Endothelial cell of umbilical vein (primary cell): ENCODE measurements around the gene UBE2E1. TPM values are rescaled to one million over a fixed set of nuclear protein-coding genes. Genes with fewer than 3 reads are reported as not detected.
"Not testable (repeated sequence)": the region's sequence is repeated elsewhere in the genome, so short reads cannot be mapped to it uniquely, and the experiment has no call there.

Source experiments
- BruUV-seq: library from RNA; stranded (reverse); fragments of 400-500 nt; replicated peaks from 2 replicates; lab custom pipeline; 2021; lab: Mats Ljungman, UMichigan
- CTCF ChIA-PET: fragments of 300-600, 350-600 bp; sonication (Branson Sonifier 250); formaldehyde crosslinking; loops from one replicate; lab custom pipeline; 2021; ENCODE audit warnings: antibody characterized with exemption, inconsistent platforms; lab: Charles Lee
- POLR2A ChIA-PET: fragments of 300-600, 350-600 bp; sonication (Branson Sonifier 250); formaldehyde crosslinking; loops from one replicate; lab custom pipeline; 2021; ENCODE audit warnings: antibody characterized with exemption, inconsistent platforms; lab: Charles Lee
- DNase-seq: peaks from one replicate; pipeline ENCODE4 v3.0.0-alpha.2; 2011; ENCODE audit warnings: low read depth, low spot score
- FAIRE-seq: peaks from 2 replicates; lab custom pipeline; 2011; peaks lifted over from hg19 to GRCh38; lab: Jason Lieb, UNC
- H2AFZ ChIP-seq: 2 replicates; pipeline ENCODE4 v1.6.0; 2012; ENCODE audit warnings: low read depth, low read length, control low read depth, inconsistent platforms
- H3K27ac ChIP-seq: 2 replicates; pipeline ENCODE4 v1.5.1; 2011; ENCODE audit warnings: low read depth, mild to moderate bottlenecking, control low read depth, low read length, moderate library complexity; ENCODE audit not compliant: insufficient read depth
- H3K27me3 ChIP-seq, 2 experiments: 2 replicates each; pipeline versions ENCODE4 v1.6.0 to v1.6.1; 2011; ENCODE audit warnings: low read length in 2 of 2, mixed read lengths in 1 of 2; ENCODE audit not compliant: control insufficient read depth in 2 of 2, insufficient read depth in 2 of 2
- H3K36me3 ChIP-seq, 2 experiments: 2 replicates in 1 of 2; 3 replicates in 1 of 2; pipeline ENCODE4 v1.5.1; 2011; ENCODE audit warnings: low read length in 2 of 2, mild to moderate bottlenecking in 1 of 2, moderate library complexity in 1 of 2; ENCODE audit not compliant: control insufficient read depth in 2 of 2, insufficient read depth in 2 of 2; ENCODE audit errors: extremely low read depth in 1 of 2
- H3K4me1 ChIP-seq: 3 replicates; pipeline ENCODE4 v1.5.1; 2011; ENCODE audit warnings: mild to moderate bottlenecking, low read length; ENCODE audit not compliant: control insufficient read depth, insufficient read depth; ENCODE audit errors: extremely low read depth
- H3K4me2 ChIP-seq: 2 replicates; pipeline ENCODE4 v1.6.1; 2011; ENCODE audit warnings: low read length, control low read depth, mixed read lengths; ENCODE audit not compliant: insufficient read depth
- H3K4me3 ChIP-seq, 3 experiments: fragments of 200-600 bp in 1 of 3; sonication (generic), shearing (Covaris generic) in 1 of 3; replicated peaks in 1 of 3; 2 replicates each; pipeline ENCODE4 v1.5.1; 2011 to 2016; ENCODE audit warnings: control low read depth in 3 of 3, low read length in 3 of 3, mild to moderate bottlenecking in 2 of 3, inconsistent platforms in 1 of 3, low read depth in 1 of 3, moderate library complexity in 1 of 3; ENCODE audit not compliant: insufficient read depth in 1 of 3
- H3K79me2 ChIP-seq: 2 replicates; pipeline ENCODE4 v1.6.0; 2012; ENCODE audit warnings: low read length, inconsistent platforms; ENCODE audit not compliant: control insufficient read depth, insufficient read depth
- H3K9ac ChIP-seq: replicated peaks from 2 replicates; pipeline ENCODE3; 2011; ENCODE audit warnings: low read length, control low read depth; ENCODE audit not compliant: insufficient read depth; ENCODE audit errors: extremely low read depth
- H3K9me1 ChIP-seq: replicated peaks from 3 replicates; pipeline ENCODE4 v1.6.0; 2011; ENCODE audit warnings: mild to moderate bottlenecking, low read length; ENCODE audit not compliant: control insufficient read depth, insufficient read depth; ENCODE audit errors: extremely low read depth
- H3K9me3 ChIP-seq: replicated peaks from 2 replicates; pipeline ENCODE4 v1.5.1; 2012; ENCODE audit warnings: low read length, inconsistent platforms; ENCODE audit not compliant: control insufficient read depth, insufficient read depth
- H4K20me1 ChIP-seq: replicated peaks from 2 replicates; pipeline ENCODE3; 2011; ENCODE audit warnings: mild to moderate bottlenecking, low read length; ENCODE audit not compliant: control insufficient read depth, insufficient read depth; ENCODE audit errors: extremely low read depth
- CTCF ChIP-seq, 2 donors: IDR thresholded peaks; 1 replicate in 1 of 2; 2 replicates in 1 of 2; pipeline ENCODE4 v1.5.1; 2011; ENCODE audit warnings: low read length in 2 of 2, mild to moderate bottlenecking in 2 of 2, moderate library complexity in 2 of 2, control low read depth in 1 of 2, inconsistent platforms in 1 of 2, low read depth in 1 of 2; ENCODE audit not compliant: insufficient read depth in 1 of 2; ENCODE audit errors: extremely low read depth in 1 of 2
- EZH2 ChIP-seq: IDR thresholded peaks from 2 replicates; pipeline ENCODE4 v1.6.1; 2012; ENCODE audit warnings: borderline replicate concordance, low read depth, mild to moderate bottlenecking, moderate library complexity, low read length, inconsistent platforms; ENCODE audit not compliant: severe bottlenecking
- FOS ChIP-seq: IDR thresholded peaks from 2 replicates; pipeline ENCODE4 v1.6.1; 2011; ENCODE audit warnings: mild to moderate bottlenecking, low read length, moderate library complexity, borderline replicate concordance; ENCODE audit not compliant: insufficient read depth
- GATA2 ChIP-seq: IDR thresholded peaks from 2 replicates; pipeline ENCODE4 v1.7.0; 2011; ENCODE audit warnings: low read depth, mild to moderate bottlenecking, moderate library complexity, mixed read lengths, low read length; ENCODE audit not compliant: insufficient read length, insufficient read depth
- JUN ChIP-seq: IDR thresholded peaks from 2 replicates; pipeline ENCODE4 v1.6.1; 2011; ENCODE audit warnings: borderline replicate concordance, low read depth; ENCODE audit not compliant: insufficient read length, insufficient read depth
- MAX ChIP-seq: IDR thresholded peaks from 2 replicates; pipeline ENCODE4 v1.6.1; 2011; ENCODE audit not compliant: insufficient read depth, insufficient read length
- MYC ChIP-seq: IDR thresholded peaks from one replicate; pipeline ENCODE4 v1.6.1; 2011; ENCODE audit warnings: mild to moderate bottlenecking, low read depth, low read length
- POLR2A ChIP-seq: IDR thresholded peaks from 2 replicates; pipeline ENCODE4 v1.6.1; 2012; ENCODE audit warnings: low read depth, mild to moderate bottlenecking, control low read depth, low read length
- POLR2AphosphoS5 ChIP-seq: IDR thresholded peaks from 2 replicates; pipeline ENCODE4 v1.6.1; 2012; ENCODE audit warnings: low read depth, mild to moderate bottlenecking, control low read depth, low read length, moderate library complexity; ENCODE audit not compliant: insufficient read depth
- dilution Hi-C: fragments of 300-500 bp; cut with MboI; formaldehyde crosslinking; loops from one replicate; pipeline ENCODE4 v1.15.0; 2019; ENCODE audit warnings: low sequenced_read_pairs; ENCODE audit not compliant: extremely low pct_ligation_motif_present
- intact Hi-C: fragments of 100-400 bp; cut with micrococcal nuclease; formaldehyde crosslinking; loops from one replicate; pipeline ENCODE4 v1.10.0; 2022
- polyA plus RNA-seq, 4 experiments: library from polyadenylated mRNA; depleted of rRNA in 3 of 4; stranded (reverse) in 3 of 4; unstranded in 1 of 4; fragments of >200 nt; gene quantifications; 2 replicates each; pipeline versions ENCODE4 v1.2.1 to v1.2.3, GENCODE V29; 2011 to 2012; ENCODE audit warnings: missing spikeins in 1 of 4
- total RNA-seq: library from RNA; stranded (reverse); gene quantifications from 2 replicates; pipeline ENCODE4 v1.2.3, GENCODE V29; 2021

UBE2E1 gene
- total and polyA plus RNA-seq, 2 donors (not counting 3 experiments of a cell fraction or from before 2014, with no cell fraction given), result 72.7 to 114 TPM

- intact Hi-C loops, result no loop called here
- H3K27ac ChIP-seq, result no peak overlapping the region
- ChIA-PET CTCF (no interaction called here), POLR2A (no interaction called here)
- H3K27me3 ChIP-seq, result no peaks in the 10 kb centered on the region
- no peaks in the 10 kb centered on the region for H4K20me1 ChIP-seq
- no peak for TF ChIP-seq MYC
- TF ChIP-seq EZH2, result no peak
- TF ChIP-seq FOS, result no peak
- no peak overlapping the region for H2AFZ ChIP-seq
- no peaks in the 10 kb centered on the region for H3K9me1 ChIP-seq
- H3K4me2 ChIP-seq, result no peak overlapping the region
- H3K9me3 ChIP-seq, result no peaks in the 10 kb centered on the region
- no TSS peak for BruUV-seq
- H3K36me3 ChIP-seq, result peaks cover 0 to under 1% of the 10 kb centered on the region in 2 experiments
- FAIRE-seq (no peak), DNase-seq (no peak)
- H3K4me3 ChIP-seq, result no peak overlapping the region
- H3K4me1 ChIP-seq, result no peaks in the 10 kb centered on the region
- no peak overlapping the region for H3K9ac ChIP-seq
- dilution Hi-C loops, result no loop called here
- H3K79me2 ChIP-seq, result no peaks in the 10 kb centered on the region
Observed at GRCh38 chr3:23909341-23909740, 103.6 kb downstream of the UBE2E1 start.

GRCh38 chr3:23911397-23911796, 105.6 kb downstream of the UBE2E1 start:
- Histone ChIP-seq H3K36me3 (no peaks in the 10 kb centered on the region), H3K9me1 (no peaks in the 10 kb centered on the region), H3K4me2 (no peak overlapping the region), H3K27me3 (no peaks in the 10 kb centered on the region), H3K9ac (no peak overlapping the region), H2AFZ (no peak overlapping the region), H3K4me3 (no peak overlapping the region), H3K79me2 (no peaks in the 10 kb centered on the region), H3K4me1 (peaks cover 8% of the 10 kb centered on the region), H4K20me1 (no peaks in the 10 kb centered on the region), H3K27ac (no peak overlapping the region), H3K9me3 (no peaks in the 10 kb centered on the region)
- TF ChIP-seq JUN (no peak), POLR2AphosphoS5 (no peak), FOS (no peak), MYC (no peak), GATA2 (no peak), POLR2A (no peak), EZH2 (no peak), CTCF (IDR thresholded peaks at IDR 0.05; ENCODE audit: extremely low read depth in 1 of 2, insufficient read depth in 1 of 2, low read depth in 1 of 2, low read length in 2 of 2) (no peak), MAX (no peak)
- no peak for DNase-seq
- intact Hi-C loops (no loop called here), dilution Hi-C loops (no loop called here)
- ChIA-PET POLR2A (no interaction called here), CTCF (no interaction called here)
- FAIRE-seq, result no peak
- BruUV-seq, result no TSS peak

GRCh38 chr3:23912335-23912734, 106.6 kb downstream of the UBE2E1 start:
- H3K79me2 ChIP-seq, CTCF ChIA-PET, BruUV-seq: not testable (repeated sequence)

More at GRCh38 chr3:23912335-23912734, 106.6 kb downstream of the UBE2E1 start:
- POLR2A ChIA-PET, H3K9me1 ChIP-seq, DNase-seq, H3K4me1 ChIP-seq, H4K20me1 ChIP-seq, H3K4me3 ChIP-seq, H3K27ac ChIP-seq, dilution Hi-C loops, H3K36me3 ChIP-seq, H3K9me3 ChIP-seq, H3K4me2 ChIP-seq, FAIRE-seq, H3K27me3 ChIP-seq, intact Hi-C loops, H2AFZ ChIP-seq, H3K9ac ChIP-seq: not testable (repeated sequence)
